ENCODE results near the gene MGLL.

MGLL gene

GRCh38 chr3:127809611-127810010, 12.7 kb downstream of the MGLL start:
- no peak for DNase-seq

GRCh38 chr3:127809211-127809610, 13.1 kb downstream of the MGLL start:
- no peak for DNase-seq

GRCh38 chr3:127808197-127808596, 14.1 kb downstream of the MGLL start:
- DNase-seq = no peak

- no peak for DNase-seq
Observed at GRCh38 chr3:127805026-127805753, 17.1 kb downstream of the MGLL start.

- no peak for DNase-seq
Observed at GRCh38 chr3:127804141-127804540, 18.2 kb downstream of the MGLL start.

GRCh38 chr3:127803619-127804018, 18.7 kb downstream of the MGLL start:
- DNase-seq = peak; percentile 83 to 91

- DNase-seq = no peak
Observed at GRCh38 chr3:127802606-127803005, 19.7 kb downstream of the MGLL start.

GRCh38 chr3:127801731-127802313, 20.5 kb downstream of the MGLL start:
- no peak for DNase-seq

GRCh38 chr3:127800508-127800907, 21.8 kb downstream of the MGLL start:
- no peak for DNase-seq

- DNase-seq = peak; percentile 57 to 78
Observed at GRCh38 chr3:127799476-127800222, 22.7 kb downstream of the MGLL start.

- no peak for DNase-seq
Observed at GRCh38 chr3:127798716-127799115, 23.6 kb downstream of the MGLL start.

- no peak for DNase-seq
Observed at GRCh38 chr3:127796831-127797150, 25.5 kb downstream of the MGLL start.

- no peak for DNase-seq
Observed at GRCh38 chr3:127796045-127796830, 26.1 kb downstream of the MGLL start.

GRCh38 chr3:127794972-127795371, 27.3 kb downstream of the MGLL start:
- DNase-seq = no peak

- no peak for DNase-seq
Observed at GRCh38 chr3:127794402-127794801, 27.9 kb downstream of the MGLL start.

GRCh38 chr3:127792541-127793292, 29.6 kb downstream of the MGLL start:
- no peak for DNase-seq

- peak in 1 of 2 experiments; percentile 36 for DNase-seq
Observed at GRCh38 chr3:127791221-127791913, 30.9 kb downstream of the MGLL start.

GRCh38 chr3:127790882-127791183, 31.5 kb downstream of the MGLL start:
- DNase-seq = no peak

GRCh38 chr3:127789990-127790881, 32.1 kb downstream of the MGLL start:
- DNase-seq = no peak

GRCh38 chr3:127789051-127789450, 33.3 kb downstream of the MGLL start:
- no peak for DNase-seq

- no peak for DNase-seq
Observed at GRCh38 chr3:127788451-127788909, 33.8 kb downstream of the MGLL start.
